Measurements from ENCODE around the gene P2RX1. TPM values are rescaled to one million over a fixed set of nuclear protein-coding genes. Genes with fewer than 3 reads are reported as not detected.

Gene P2RX1
- polyA plus RNA-seq, 3 donors = 22.9 to 117 (median 33.8) TPM

DNA sequence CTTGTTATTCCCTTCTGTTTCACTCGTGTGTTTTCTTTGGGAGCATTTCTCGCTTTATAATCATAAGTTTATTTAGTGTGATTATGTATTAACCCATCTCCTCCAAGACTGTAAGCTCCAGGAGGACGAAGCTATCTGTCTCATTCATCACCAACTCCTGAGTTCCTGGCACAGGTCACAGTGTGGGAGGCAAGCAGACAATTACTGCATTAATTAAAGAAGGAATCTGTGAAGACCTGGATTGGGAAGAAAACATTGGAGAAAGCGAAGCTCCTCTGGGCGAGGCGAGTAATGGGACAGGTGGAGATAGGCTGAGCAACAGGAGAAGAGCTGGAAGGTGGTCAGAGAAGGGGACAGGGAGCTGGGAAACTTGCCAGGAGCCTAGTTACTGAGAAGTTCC lies 15.6 kb downstream of the P2RX1 start:
- peaks cover under 1% of the 10 kb centered on the region for H3K79me2 ChIP-seq (ENCODE audit: insufficient read depth, low read length)
- no peak for TF ChIP-seq CTCF (IDR thresholded peaks at IDR 0.05)
- H3K27ac ChIP-seq (ENCODE audit: low read depth in 1 of 2, low read length in 2 of 2) = no peak overlapping the region
- no peak overlapping the region for H3K4me3 ChIP-seq (replicated peaks in 1 of 3; ENCODE audit: low read depth in 2 of 3, low read length in 3 of 3)
- Mint-ChIP-seq H3K4me1 (peaks cover 5% of the 10 kb centered on the region), H3K27me3 (ENCODE audit: low read depth in 3 of 3) (peaks cover 0 to 3% (median 0%) of the 10 kb centered on the region in 3 donors), H3K9me3 (no peaks in the 10 kb centered on the region), H3K36me3 (peaks cover 36 to 90% of the 10 kb centered on the region in 2 donors), H3K4me3 (no peak overlapping the region), H3K27ac (peak overlapping the region in 2 of 7 donors; percentile 42 to 55)
- peaks cover 6 to 7% of the 10 kb centered on the region in 2 donors for H3K4me1 ChIP-seq (ENCODE audit: control insufficient read depth in 1 of 2, insufficient read depth in 2 of 2, low read length in 2 of 2)
- WGBS (ENCODE audit: insufficient coverage) = 95% methylated on average over 3 of the region's 6 CpGs
- peaks cover 51 to 77% of the 10 kb centered on the region in 2 donors for H3K36me3 ChIP-seq (replicated peaks in 1 of 2; ENCODE audit: control insufficient read depth in 1 of 2, insufficient read depth in 2 of 2, low read length in 2 of 2)
- DNase-seq = no peak
- no peak overlapping the region for H2AFZ ChIP-seq (ENCODE audit: insufficient read depth, low read depth, low read length, poor library complexity, severe bottlenecking)
- H4K20me1 ChIP-seq (ENCODE audit: insufficient read depth, low read length) = peaks cover 29% of the 10 kb centered on the region
- no peaks in the 10 kb centered on the region for H3K27me3 ChIP-seq (ENCODE audit: control insufficient read depth in 2 of 2, insufficient read depth in 2 of 2, low read length in 2 of 2)
- no peak overlapping the region for H3K4me2 ChIP-seq (replicated peaks; ENCODE audit: extremely low read depth, low read length, poor library complexity, severe bottlenecking)
- H3K9ac ChIP-seq (ENCODE audit: insufficient read depth, low read length, poor library complexity, severe bottlenecking) = no peak overlapping the region
- intact Hi-C loops (cut with micrococcal nuclease) = no loop called here
- H3K9me3 ChIP-seq (replicated peaks in 1 of 2; ENCODE audit: control insufficient read depth in 1 of 2, insufficient read depth in 1 of 2, low read length in 2 of 2) = no peaks in the 10 kb centered on the region

DNA sequence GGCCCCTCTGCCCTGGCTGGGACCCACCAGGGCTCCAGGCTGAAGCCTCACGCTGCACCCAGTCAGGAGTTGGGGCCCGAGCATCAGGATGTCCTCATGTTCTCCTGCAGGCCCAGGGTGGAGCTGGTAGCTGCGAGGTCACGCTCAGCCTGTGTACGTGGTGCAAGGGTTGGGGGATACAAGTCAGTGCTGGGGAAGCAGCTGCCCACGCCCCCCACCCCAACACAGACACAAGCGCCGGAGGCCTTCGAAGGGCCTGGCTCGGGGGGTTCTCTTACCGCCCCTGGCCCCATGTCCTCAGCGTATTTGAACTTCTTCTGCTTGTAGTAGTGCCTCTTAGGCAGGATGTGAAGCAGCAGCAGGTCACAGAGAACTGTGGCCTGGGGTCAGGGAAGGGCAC lies 18.5 kb downstream of the P2RX1 start:
- Mint-ChIP-seq H3K27ac (peak overlapping the region in 2 of 7 donors; percentile 6 to 25), H3K4me1 (peaks cover 27% of the 10 kb centered on the region), H3K27me3 (ENCODE audit: low read depth in 3 of 3) (peaks cover 0 to 3% (median 2%) of the 10 kb centered on the region in 3 donors), H3K4me3 (no peak overlapping the region), H3K9me3 (no peaks in the 10 kb centered on the region), H3K36me3 (peaks cover 33 to 68% of the 10 kb centered on the region in 2 donors)
- H2AFZ ChIP-seq (ENCODE audit: insufficient read depth, low read depth, low read length, poor library complexity, severe bottlenecking) = no peak overlapping the region
- H3K4me3 ChIP-seq (replicated peaks in 1 of 3; ENCODE audit: low read depth in 2 of 3, low read length in 3 of 3) = no peak overlapping the region
- TF ChIP-seq CTCF (IDR thresholded peaks at IDR 0.05) = no peak
- no peaks in the 10 kb centered on the region for H3K9me3 ChIP-seq (replicated peaks in 1 of 2; ENCODE audit: control insufficient read depth in 1 of 2, insufficient read depth in 1 of 2, low read length in 2 of 2)
- no peak overlapping the region for H3K4me2 ChIP-seq (replicated peaks; ENCODE audit: extremely low read depth, low read length, poor library complexity, severe bottlenecking)
- intact Hi-C loops (cut with micrococcal nuclease) = no loop called here
- H3K9ac ChIP-seq (ENCODE audit: insufficient read depth, low read length, poor library complexity, severe bottlenecking) = no peak overlapping the region
- DNase-seq = no peak
- H3K36me3 ChIP-seq (replicated peaks in 1 of 2; ENCODE audit: control insufficient read depth in 1 of 2, insufficient read depth in 2 of 2, low read length in 2 of 2) = peaks cover 36 to 62% of the 10 kb centered on the region in 2 donors
- 100% methylated on average over 5 of the region's 12 CpGs for WGBS (ENCODE audit: insufficient coverage)
- no peak overlapping the region for H3K27ac ChIP-seq (ENCODE audit: low read depth in 1 of 2, low read length in 2 of 2)
- H4K20me1 ChIP-seq (ENCODE audit: insufficient read depth, low read length) = peaks cover under 1% of the 10 kb centered on the region
- H3K79me2 ChIP-seq (ENCODE audit: insufficient read depth, low read length) = no peaks in the 10 kb centered on the region
- H3K27me3 ChIP-seq (ENCODE audit: control insufficient read depth in 2 of 2, insufficient read depth in 2 of 2, low read length in 2 of 2) = no peaks in the 10 kb centered on the region
- H3K4me1 ChIP-seq (ENCODE audit: control insufficient read depth in 1 of 2, insufficient read depth in 2 of 2, low read length in 2 of 2) = peaks cover 30 to 34% of the 10 kb centered on the region in 2 donors

Measured in CD14-positive monocyte (primary cell).